HG02588 (cell line): ENCODE measurements around the gene HOXD1.

Experiments used
- ATAC-seq: cut with Tn5 transposase; IDR thresholded peaks from one replicate; pipeline ENCODE4 v1.9.1; 2021; ENCODE audit warnings: mild to moderate bottlenecking, moderate library complexity; ENCODE audit not compliant: unreplicated experiment

The HOXD1 gene

GRCh38 chr2:176164611-176165369 is 23.7 kb upstream of the HOXD1 start:
- ATAC-seq = no peak

- ATAC-seq = no peak
These were observed 23.0 kb upstream of the HOXD1 start for GRCh38 chr2:176165370-176166050.

- no peak for ATAC-seq
These were observed 22.2 kb upstream of the HOXD1 start for GRCh38 chr2:176166272-176166671.

- ATAC-seq = no peak
These were observed 21.1 kb upstream of the HOXD1 start for GRCh38 chr2:176167398-176167797.

GRCh38 chr2:176169181-176169580 is 19.3 kb upstream of the HOXD1 start:
- no peak for ATAC-seq

GRCh38 chr2:176169711-176170110 is 18.8 kb upstream of the HOXD1 start:
- no peak for ATAC-seq

- ATAC-seq = no peak
These were observed 17.7 kb upstream of the HOXD1 start for GRCh38 chr2:176170602-176171305.

- ATAC-seq = no peak
These were observed 17.0 kb upstream of the HOXD1 start for GRCh38 chr2:176171351-176172006.

GRCh38 chr2:176172007-176172894 is 16.2 kb upstream of the HOXD1 start:
- ATAC-seq = no peak

- no peak for ATAC-seq
These were observed 15.4 kb upstream of the HOXD1 start for GRCh38 chr2:176172895-176173566.

- no peak for ATAC-seq
These were observed 14.7 kb upstream of the HOXD1 start for GRCh38 chr2:176173567-176174381.

GRCh38 chr2:176174382-176174823 is 14.1 kb upstream of the HOXD1 start:
- ATAC-seq = no peak

GRCh38 chr2:176174824-176175708 is 13.4 kb upstream of the HOXD1 start:
- ATAC-seq = no peak

GRCh38 chr2:176175709-176176607 is 12.5 kb upstream of the HOXD1 start:
- ATAC-seq = no peak

GRCh38 chr2:176177580-176178037 is 10.9 kb upstream of the HOXD1 start:
- no peak for ATAC-seq

- ATAC-seq = no peak
These were observed 10.3 kb upstream of the HOXD1 start for GRCh38 chr2:176178038-176178756.
